NCI-H187 (cell line): ENCODE measurements around the gene DGCR8.

Experiments
- DNase-seq, 2 experiments: peaks; one replicate each; lab custom pipeline; 2025; lab: John Stamatoyannopoulos, UW

DGCR8 gene

GRCh38 chr22:20079745-20080444 is at the start of gene DGCR8:
Gene DGCR8, plus strand, starts transcription at chr22:20080241. Its CDS starts 5,723 bp downstream, at chr22:20085964.
- peak; percentile 51 to 81 for DNase-seq

DNA sequence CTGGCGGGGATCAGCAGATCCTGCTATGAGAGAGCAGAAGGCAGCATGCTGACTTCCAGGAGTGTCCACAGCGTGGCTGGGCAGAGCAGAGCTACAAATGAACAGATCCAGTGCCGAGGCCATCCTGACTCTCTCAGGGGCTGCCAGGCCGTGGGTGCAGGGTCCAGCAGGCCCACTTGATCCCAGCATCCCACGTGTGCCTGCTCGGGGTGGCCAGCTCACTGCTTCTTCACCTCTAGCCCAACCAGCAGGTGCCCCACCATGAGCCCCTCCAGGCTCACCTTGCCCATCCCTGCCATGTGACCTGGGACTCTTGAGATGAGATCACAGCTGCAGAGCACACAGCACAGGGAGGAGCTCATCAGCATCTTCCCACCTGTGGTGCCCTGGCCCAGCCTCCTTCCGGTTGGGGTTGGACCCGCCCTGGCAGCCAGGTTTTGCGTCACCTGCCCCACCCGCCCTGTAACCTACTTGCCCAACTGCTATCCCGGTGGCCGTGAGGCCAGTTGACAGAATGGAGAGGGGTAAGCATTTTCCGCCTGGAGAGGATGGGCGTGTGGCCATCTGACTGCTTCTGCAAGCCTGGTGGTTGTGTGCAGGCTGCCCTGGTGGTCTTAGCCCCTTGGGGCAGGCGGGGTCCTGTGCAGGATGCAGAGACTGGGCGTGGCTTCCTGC is 48.2 kb upstream of the DGCR8 start:
- DNase-seq, result no peak

DNA sequence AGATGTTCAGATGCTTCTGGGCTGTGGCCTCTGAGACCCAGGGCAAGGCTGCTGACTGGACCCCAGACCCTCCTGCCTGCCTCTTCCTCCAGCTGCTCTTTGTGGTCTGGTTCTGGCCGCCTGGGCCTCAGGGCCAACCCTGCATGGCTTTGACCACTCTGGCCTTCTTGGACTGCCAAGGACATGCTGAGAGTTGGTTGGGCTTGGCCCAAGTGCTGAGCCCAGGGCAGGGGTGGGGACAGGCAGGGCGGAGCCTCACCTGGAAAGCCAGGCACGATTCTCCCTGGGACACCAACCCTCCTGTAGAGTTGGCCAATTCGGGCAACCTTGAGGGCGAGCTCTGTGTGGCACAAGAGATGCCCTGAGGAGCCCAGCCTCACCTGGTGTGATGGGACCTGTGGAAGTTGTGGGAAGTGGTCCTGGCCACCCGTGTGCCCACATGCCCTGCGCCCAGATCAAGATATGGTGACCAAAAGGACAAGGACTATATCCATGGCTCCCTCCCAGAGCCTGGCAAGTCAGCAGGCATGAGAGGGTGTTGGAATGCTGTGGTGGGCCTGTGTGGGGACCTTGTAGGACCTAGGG is 47.5 kb upstream of the DGCR8 start:
- no peak for DNase-seq

GRCh38 chr22:20033045-20033706 is 46.9 kb upstream of the DGCR8 start:
- no peak for DNase-seq

- DNase-seq, result no peak
These were observed 45.9 kb upstream of the DGCR8 start for GRCh38 chr22:20034143-20034542.

DNA sequence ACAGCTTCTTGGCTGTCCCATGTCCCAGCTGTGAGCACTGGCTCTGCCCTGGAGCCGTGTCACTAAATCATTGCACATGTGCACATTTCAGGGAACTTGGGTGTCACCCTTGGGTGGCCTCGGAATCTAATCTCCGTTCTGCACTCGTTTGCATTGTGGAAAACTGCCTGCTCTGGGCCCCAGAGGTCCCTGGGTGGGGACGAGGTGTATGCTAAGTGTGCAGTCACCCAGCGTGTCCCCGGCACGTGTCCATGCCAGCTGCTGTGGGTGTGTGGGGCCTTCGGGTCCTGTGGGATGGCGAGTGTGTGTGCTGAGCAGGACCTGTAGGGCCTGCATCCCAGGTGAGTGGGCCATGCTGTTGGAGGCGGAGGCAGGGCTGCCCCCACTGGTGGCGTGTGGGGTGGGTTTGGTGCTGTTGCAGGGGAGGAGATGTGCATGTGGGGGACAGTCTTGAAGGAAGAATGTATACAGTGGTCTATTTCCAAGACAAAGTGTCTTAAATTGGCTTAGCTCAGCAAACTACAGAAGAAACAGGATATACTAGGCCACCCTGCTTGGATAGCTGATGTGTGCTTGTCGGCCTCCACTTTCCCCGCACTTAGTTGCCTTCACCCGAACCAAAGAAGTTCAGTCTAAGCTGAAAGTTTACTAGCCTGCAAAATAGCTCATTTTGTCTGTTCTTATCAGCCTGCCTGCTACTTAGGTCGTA is 44.5 kb upstream of the DGCR8 start:
- DNase-seq, result no peak

- no peak for DNase-seq
These were observed 44.0 kb upstream of the DGCR8 start for GRCh38 chr22:20036084-20036482.

DNA sequence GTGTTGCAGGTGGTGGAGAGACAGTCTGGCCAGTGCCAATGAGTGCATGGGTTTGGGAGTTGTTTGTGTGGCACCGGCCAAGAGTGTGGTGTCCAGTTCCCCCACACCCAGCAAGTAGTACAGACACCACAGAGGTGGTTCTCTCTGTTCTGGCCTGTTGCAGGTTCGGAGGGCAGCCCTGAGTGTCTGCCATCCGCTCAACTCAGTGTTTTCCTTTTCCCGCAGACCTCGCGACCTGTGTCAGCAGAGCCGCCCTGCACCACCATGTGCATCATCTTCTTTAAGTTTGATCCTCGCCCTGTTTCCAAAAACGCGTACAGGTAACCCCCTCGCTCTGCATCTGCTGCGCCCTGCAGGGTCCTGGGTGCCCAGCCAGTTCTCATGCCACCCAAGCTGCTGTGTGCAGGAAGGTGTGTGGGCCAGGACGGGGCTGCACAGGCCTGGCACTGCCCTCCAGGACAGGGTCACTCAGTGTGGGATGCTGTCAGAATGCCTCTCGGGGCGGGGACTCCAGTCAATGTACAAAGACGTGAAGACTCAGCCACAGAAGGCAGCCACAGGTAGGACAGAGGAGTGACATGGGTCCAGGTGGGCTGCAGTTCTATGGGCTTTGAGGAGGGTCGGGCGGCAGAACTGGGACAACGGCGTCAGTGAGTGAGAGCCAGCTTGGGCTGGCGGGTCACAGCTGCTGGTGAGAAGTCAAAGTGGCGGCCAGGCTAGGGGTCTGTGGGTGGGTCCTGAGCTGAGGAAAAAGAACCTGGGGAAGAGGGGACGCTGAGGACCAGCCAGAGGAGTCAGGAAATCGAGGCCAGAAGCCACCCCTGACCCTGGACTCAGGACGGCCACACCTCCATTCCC is 43.3 kb upstream of the DGCR8 start:
- no peak for DNase-seq

DNA sequence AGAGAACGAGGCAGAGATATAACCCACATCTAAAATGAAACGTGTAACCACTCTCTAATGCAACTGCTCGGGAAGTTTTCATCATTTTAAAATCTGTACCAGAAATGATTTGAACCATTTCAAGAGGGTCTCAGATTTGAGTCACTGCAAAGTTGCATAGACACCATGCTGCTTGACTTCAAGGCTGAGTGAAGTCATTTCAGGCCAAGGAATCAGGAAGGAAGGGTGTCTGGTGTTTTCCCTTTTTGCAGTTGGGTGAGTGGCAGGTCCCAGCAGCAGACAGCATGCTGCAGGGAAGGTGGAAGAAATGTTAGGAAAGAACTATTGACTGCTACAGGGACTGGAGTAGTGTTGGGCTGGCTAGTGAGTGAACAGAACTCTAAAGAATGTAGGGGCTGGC is 42.6 kb upstream of the DGCR8 start:
- DNase-seq, result no peak

DNA sequence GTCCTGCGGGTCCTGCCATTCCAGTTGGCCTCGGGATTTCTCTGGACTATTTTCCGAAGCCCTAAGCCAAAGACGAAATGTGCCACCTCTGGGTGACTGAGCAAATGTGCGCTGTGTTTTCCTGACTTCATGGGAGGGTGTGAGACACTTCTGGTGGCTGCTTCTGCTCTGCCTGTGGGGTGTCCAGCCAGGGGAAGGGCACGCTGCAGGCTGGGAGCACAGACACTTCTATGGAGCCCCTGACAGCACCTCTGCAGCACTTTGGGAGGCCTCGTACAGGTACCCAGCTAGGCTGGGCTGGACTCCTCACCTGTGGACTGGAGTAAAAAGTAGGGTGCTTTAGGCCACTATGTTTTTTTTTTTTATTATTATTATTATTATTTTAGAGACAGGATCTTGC is 41.5 kb upstream of the DGCR8 start:
- DNase-seq, result no peak

- no peak for DNase-seq
These were observed 40.2 kb upstream of the DGCR8 start for GRCh38 chr22:20039683-20040325.

DNA sequence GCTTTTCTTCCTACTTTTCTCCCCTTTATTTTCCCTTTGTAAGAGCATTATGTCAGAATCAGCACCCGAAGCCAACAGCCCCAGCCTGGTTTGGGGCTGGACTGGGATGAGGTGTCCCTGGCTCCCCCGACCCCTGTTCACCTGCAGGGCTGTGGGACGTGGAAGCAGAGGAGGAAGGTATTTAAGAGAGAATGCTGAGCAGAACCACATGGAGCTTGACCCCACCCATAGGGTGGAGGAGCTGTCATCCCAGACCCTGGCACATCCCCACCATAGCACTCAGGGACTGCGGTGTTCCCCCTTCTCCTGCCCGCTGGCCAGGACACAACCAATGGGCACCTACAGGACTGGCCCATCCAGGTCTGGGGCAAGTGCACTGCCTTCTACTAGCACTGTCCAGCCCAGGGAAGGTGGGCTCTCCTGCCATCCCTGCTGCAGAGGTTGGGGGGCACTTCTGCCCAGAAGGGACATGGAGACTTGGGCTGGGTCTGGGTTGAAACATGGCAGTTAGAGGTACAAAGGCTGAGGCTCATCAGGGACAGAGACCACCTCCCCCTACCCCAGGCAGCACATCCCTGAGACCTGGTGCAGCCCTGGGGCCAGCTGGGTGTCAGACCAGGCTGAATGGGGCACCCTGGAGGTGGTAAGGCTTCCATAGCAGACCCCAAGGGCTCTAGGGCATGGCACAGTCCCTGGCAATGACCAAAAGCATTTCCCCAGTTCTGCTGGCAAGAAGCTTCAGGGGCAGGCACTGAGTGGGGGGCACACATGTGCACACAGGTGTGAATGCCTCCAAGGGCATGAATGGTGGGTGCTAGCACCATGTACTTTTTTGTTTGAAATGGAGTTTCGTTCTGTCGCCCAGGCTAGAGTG is 39.5 kb upstream of the DGCR8 start:
- DNase-seq, result no peak

- DNase-seq, result no peak
These were observed 36.7 kb upstream of the DGCR8 start for GRCh38 chr22:20043057-20043996.

- DNase-seq, result no peak
These were observed 36.1 kb upstream of the DGCR8 start for GRCh38 chr22:20043997-20044342.

DNA sequence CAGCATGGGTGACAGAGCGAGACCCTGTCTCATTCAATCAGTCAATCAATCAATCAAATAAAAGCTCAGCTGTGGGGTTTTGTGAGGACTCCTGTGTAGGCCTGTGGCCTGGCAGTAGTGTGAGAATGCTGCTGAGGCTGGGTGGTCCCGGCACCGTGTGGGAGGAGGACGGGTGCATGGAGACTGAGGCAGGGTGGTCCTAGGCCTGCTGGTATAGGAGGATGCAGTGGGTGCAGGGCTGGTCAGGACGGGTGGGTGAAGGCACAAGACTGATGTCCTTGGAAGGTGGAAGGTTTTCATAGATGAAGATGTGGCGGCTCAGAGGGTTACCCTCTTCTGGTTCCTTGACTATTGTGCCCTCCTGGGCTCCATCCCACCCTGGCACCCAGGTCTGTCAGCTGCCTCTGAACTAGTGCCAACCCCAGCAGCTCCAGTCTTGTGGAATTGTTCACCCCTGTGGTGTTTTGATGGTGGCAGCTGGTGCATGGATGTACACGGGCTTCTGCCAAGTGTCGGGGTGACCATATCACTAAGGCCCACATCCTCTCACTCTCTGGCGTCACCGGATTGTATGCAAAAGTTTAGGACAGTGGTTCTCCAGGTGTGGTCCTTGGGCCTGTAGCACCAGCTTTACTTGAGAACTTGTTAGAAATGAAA is 35.4 kb upstream of the DGCR8 start:
- no peak for DNase-seq

DNA sequence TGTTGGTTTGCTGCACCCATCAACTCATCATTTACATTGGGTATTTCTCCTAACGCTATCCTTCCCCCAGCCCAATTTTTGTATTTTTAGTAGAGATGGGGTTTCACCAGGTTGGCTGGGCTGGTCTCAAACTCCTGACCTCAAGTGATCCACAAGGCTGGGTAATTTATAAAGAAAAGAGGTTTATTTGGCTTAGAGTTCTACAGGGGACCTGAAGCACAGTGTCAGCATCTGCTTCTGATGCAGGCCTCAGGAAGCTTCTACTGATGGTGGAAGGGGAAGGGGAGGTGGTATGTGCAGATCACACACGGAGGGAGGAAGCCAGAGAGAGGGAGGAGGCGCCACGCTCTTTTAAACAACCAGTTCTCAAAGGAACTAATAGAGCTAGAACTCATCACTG is 33.3 kb upstream of the DGCR8 start:
- DNase-seq, result no peak

- DNase-seq, result no peak
These were observed 28.1 kb upstream of the DGCR8 start for GRCh38 chr22:20051927-20052308.
